ENCODE data around the gene MRPL42. TPM values are rescaled to one million over a fixed set of nuclear protein-coding genes. Genes with fewer than 3 reads are reported as not detected.
"Not testable (repeated sequence)": the region's sequence is repeated elsewhere in the genome, so short reads cannot be mapped to it uniquely, and the experiment has no call there.

Gene MRPL42
- total RNA-seq, 1 donor from 2014 or later: 51.9 TPM

GRCh38 chr12:93547778-93548177 is 80.5 kb downstream of the MRPL42 start:
- no peak for DNase-seq (ENCODE audit: low spot score)

- DNase-seq (ENCODE audit: low spot score): no peak
These were observed 81.9 kb downstream of the MRPL42 start for GRCh38 chr12:93549174-93549573.

- DNase-seq (ENCODE audit: low spot score): no peak
These were observed 83.7 kb downstream of the MRPL42 start for GRCh38 chr12:93550748-93551611.

- no peak for DNase-seq (ENCODE audit: low spot score)
These were observed 85.1 kb downstream of the MRPL42 start for GRCh38 chr12:93552427-93552826.

GRCh38 chr12:93557879-93558278 is 90.6 kb downstream of the MRPL42 start:
- DNase-seq (ENCODE audit: low spot score): not testable (repeated sequence)

GRCh38 chr12:93558685-93559084 is 91.4 kb downstream of the MRPL42 start:
- DNase-seq (ENCODE audit: low spot score): not testable (repeated sequence)

- peak; percentile 48 for DNase-seq (ENCODE audit: low spot score)
These were observed 96.7 kb downstream of the MRPL42 start for GRCh38 chr12:93563807-93564538.

- DNase-seq (ENCODE audit: low spot score): no peak
These were observed 98.4 kb downstream of the MRPL42 start for GRCh38 chr12:93565760-93566159.

Other genes with a start within 250 kb of the MRPL42 start
- 393 TPM for gene NUDT4, start 89.6 kb upstream of the MRPL42 start, total RNA-seq
- gene UBE2N, start 25.6 kb upstream of the MRPL42 start, total RNA-seq: 80.5 TPM
- 13.8 TPM for gene SOCS2, start 105.2 kb downstream of the MRPL42 start, total RNA-seq
- gene CRADD, start 209.9 kb downstream of the MRPL42 start, total RNA-seq: 22.7 TPM